Right ventricle myocardium superior (tissue), 1 donor: ENCODE results near the gene RPS6KA4. TPM values are rescaled to one million over a fixed set of nuclear protein-coding genes. Genes with fewer than 3 reads are reported as not detected.
A peak's percentile ranks its signal among the peaks of the same experiment; 100 is the strongest.

Source experiments
- ATAC-seq: fragments of 200-7000 bp; cut with Tn5 transposase; one replicate; pipeline ENCODE4 v1.9.1; 2020; ENCODE audit warnings: mild to moderate bottlenecking; ENCODE audit not compliant: poor library complexity
- DNase-seq: peaks from one replicate; pipeline ENCODE4 v3.0.0-alpha.2; 2020
- intact Hi-C: fragments of 100-400 bp; cut with DNase I; formaldehyde crosslinking; loops from one replicate; pipeline ENCODE4 v1.11.2; 2022
- total RNA-seq: library from RNA; stranded (reverse); fragmentation: NEBNext Ultra II Directional; extraction: Animal tissue kit (Norgen Biotek cat#: 25700); gene quantifications from one replicate; pipeline ENCODE4 v1.2.1, GENCODE V29; 2021
- donor health status: DM: no; HTN: yes; CAD: no; lungs with severe emphysema.

Gene RPS6KA4
- total RNA-seq, 1 donor from 2014 or later: 14.6 TPM

GRCh38 chr11:64357904-64358535, 942 bp upstream of the RPS6KA4 start:
- DNase-seq: no peak
- intact Hi-C loops: loop anchor here (5.0 kb wide), 1 partner anchor 41 kb away; the partner anchor contains the start of genes PRDX5 and TRMT112
- no peak for ATAC-seq

GRCh38 chr11:64358536-64358906, 441 bp upstream of the RPS6KA4 start:
- intact Hi-C loops: loop anchor here (5.0 kb wide), 1 partner anchor 41 kb away; the partner anchor contains the start of genes PRDX5 and TRMT112
- ATAC-seq (peak; percentile 23), DNase-seq (no peak)

- DNase-seq (no peak), ATAC-seq (no peak)
- intact Hi-C loops: loop anchor here (5.0 kb wide), 1 partner anchor 43 kb away; the partner anchor contains the start of genes PRDX5 and TRMT112
Measured at GRCh38 chr11:64359712-64360445, 917 bp downstream of the RPS6KA4 start.

GRCh38 chr11:64360448-64360921, 1.5 kb downstream of the RPS6KA4 start:
- ATAC-seq (no peak), DNase-seq (no peak)
- intact Hi-C loops: no loop called here

- DNase-seq (no peak), ATAC-seq (no peak)
- intact Hi-C loops: no loop called here
Measured at GRCh38 chr11:64361659-64362058, 2.7 kb downstream of the RPS6KA4 start.

GRCh38 chr11:64362339-64362738, 3.4 kb downstream of the RPS6KA4 start:
- no peak for DNase-seq
- intact Hi-C loops: no loop called here
- ATAC-seq: no peak

GRCh38 chr11:64364435-64364834, 5.5 kb downstream of the RPS6KA4 start:
- intact Hi-C loops: no loop called here
- DNase-seq (no peak), ATAC-seq (no peak)

- no peak for ATAC-seq
- intact Hi-C loops: no loop called here
Measured at GRCh38 chr11:64364911-64365310, 5.9 kb downstream of the RPS6KA4 start.

GRCh38 chr11:64366751-64367150, 7.8 kb downstream of the RPS6KA4 start:
- ATAC-seq: no peak
- intact Hi-C loops: no loop called here
- DNase-seq: no peak

More at GRCh38 chr11:64364911-64365310, 5.9 kb downstream of the RPS6KA4 start:
- DNase-seq: no peak

GRCh38 chr11:64367931-64368672, 9.1 kb downstream of the RPS6KA4 start:
- ATAC-seq (no peak), DNase-seq (no peak)
- intact Hi-C loops: no loop called here

- DNase-seq (no peak), ATAC-seq (no peak)
- intact Hi-C loops: no loop called here
Measured at GRCh38 chr11:64368673-64369074, 9.7 kb downstream of the RPS6KA4 start.

- ATAC-seq (no peak), DNase-seq (no peak)
- intact Hi-C loops: no loop called here
Measured at GRCh38 chr11:64369440-64370421, 10.8 kb downstream of the RPS6KA4 start.

GRCh38 chr11:64371201-64371600, 12.2 kb downstream of the RPS6KA4 start:
- ATAC-seq: no peak
- intact Hi-C loops: no loop called here
- no peak for DNase-seq

- DNase-seq: no peak
- intact Hi-C loops: no loop called here
- ATAC-seq: no peak
Measured at GRCh38 chr11:64372021-64372420, 13.1 kb downstream of the RPS6KA4 start.

GRCh38 chr11:64372802-64373597, 14.0 kb downstream of the RPS6KA4 start:
- no peak for DNase-seq
- ATAC-seq: peak; percentile 24
- intact Hi-C loops: no loop called here

GRCh38 chr11:64373598-64373974, 14.6 kb downstream of the RPS6KA4 start:
- intact Hi-C loops: no loop called here
- no peak for ATAC-seq
- DNase-seq: no peak

GRCh38 chr11:64376071-64376470, 17.1 kb downstream of the RPS6KA4 start:
- intact Hi-C loops: no loop called here
- DNase-seq (no peak), ATAC-seq (no peak)
